ENCODE data around the gene CAMTA1. TPM values are rescaled to one million over a fixed set of nuclear protein-coding genes. Genes with fewer than 3 reads are reported as not detected.

CAMTA1 gene
- polyA plus RNA-seq, 1 donor from 2014 or later = 162 TPM

DNA sequence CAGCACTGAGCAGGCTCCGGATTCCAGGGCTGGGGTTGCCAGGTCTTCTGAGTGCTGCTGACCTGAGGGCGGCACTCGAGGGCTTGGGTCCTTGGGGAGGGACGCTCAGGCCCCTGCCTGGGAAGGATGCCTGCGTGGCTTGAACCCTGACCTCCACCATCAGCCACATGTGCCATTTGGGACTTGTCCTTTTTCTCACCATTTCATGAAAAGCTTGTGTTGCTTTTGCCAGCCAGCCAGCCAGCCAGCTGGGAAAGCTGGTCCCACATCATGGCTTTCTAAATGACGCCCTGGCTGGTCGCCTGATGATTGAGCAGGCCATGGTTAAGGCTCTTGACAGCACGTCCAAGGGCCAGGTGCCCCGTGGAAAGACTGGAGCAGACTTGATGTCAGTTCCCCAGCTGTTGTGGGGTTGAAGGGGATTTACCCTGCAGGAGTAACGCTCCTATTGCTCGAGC lies 168.7 kb downstream of the CAMTA1 start:
- TF ChIP-seq MXI1 (conservative IDR thresholded peaks at IDR 0.05; ENCODE audit: poor library complexity, severe bottlenecking) = no peak
- no peak for TF ChIP-seq POLR2AphosphoS5 (IDR thresholded peaks at IDR 0.05)
- TF ChIP-seq EZH2 (IDR thresholded peaks at IDR 0.05; ENCODE audit: borderline replicate concordance, insufficient read depth, low read length, poor library complexity, severe bottlenecking) = no peak
- TF ChIP-seq TAF1 (IDR thresholded peaks at IDR 0.05; ENCODE audit: low read depth) = no peak
- no peak for TF ChIP-seq SMC3 (conservative IDR thresholded peaks at IDR 0.05; ENCODE audit: poor library complexity)
- no peak for TF ChIP-seq EP300 (conservative IDR thresholded peaks at IDR 0.05; ENCODE audit: poor library complexity, severe bottlenecking)
- TF ChIP-seq RAD21 (conservative IDR thresholded peaks at IDR 0.05) = no peak
- TF ChIP-seq, protein P1, sequence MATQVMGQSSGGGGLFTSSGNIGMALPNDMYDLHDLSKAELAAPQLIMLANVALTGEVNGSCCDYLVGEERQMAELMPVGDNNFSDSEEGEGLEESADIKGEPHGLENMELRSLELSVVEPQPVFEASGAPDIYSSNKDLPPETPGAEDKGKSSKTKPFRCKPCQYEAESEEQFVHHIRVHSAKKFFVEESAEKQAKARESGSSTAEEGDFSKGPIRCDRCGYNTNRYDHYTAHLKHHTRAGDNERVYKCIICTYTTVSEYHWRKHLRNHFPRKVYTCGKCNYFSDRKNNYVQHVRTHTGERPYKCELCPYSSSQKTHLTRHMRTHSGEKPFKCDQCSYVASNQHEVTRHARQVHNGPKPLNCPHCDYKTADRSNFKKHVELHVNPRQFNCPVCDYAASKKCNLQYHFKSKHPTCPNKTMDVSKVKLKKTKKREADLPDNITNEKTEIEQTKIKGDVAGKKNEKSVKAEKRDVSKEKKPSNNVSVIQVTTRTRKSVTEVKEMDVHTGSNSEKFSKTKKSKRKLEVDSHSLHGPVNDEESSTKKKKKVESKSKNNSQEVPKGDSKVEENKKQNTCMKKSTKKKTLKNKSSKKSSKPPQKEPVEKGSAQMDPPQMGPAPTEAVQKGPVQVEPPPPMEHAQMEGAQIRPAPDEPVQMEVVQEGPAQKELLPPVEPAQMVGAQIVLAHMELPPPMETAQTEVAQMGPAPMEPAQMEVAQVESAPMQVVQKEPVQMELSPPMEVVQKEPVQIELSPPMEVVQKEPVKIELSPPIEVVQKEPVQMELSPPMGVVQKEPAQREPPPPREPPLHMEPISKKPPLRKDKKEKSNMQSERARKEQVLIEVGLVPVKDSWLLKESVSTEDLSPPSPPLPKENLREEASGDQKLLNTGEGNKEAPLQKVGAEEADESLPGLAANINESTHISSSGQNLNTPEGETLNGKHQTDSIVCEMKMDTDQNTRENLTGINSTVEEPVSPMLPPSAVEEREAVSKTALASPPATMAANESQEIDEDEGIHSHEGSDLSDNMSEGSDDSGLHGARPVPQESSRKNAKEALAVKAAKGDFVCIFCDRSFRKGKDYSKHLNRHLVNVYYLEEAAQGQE (IDR thresholded peaks at IDR 0.05; ENCODE audit: borderline replicate concordance) = no peak
- TF ChIP-seq, protein P2, sequence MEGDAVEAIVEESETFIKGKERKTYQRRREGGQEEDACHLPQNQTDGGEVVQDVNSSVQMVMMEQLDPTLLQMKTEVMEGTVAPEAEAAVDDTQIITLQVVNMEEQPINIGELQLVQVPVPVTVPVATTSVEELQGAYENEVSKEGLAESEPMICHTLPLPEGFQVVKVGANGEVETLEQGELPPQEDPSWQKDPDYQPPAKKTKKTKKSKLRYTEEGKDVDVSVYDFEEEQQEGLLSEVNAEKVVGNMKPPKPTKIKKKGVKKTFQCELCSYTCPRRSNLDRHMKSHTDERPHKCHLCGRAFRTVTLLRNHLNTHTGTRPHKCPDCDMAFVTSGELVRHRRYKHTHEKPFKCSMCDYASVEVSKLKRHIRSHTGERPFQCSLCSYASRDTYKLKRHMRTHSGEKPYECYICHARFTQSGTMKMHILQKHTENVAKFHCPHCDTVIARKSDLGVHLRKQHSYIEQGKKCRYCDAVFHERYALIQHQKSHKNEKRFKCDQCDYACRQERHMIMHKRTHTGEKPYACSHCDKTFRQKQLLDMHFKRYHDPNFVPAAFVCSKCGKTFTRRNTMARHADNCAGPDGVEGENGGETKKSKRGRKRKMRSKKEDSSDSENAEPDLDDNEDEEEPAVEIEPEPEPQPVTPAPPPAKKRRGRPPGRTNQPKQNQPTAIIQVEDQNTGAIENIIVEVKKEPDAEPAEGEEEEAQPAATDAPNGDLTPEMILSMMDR (IDR thresholded peaks at IDR 0.05; ENCODE audit: poor library complexity, severe bottlenecking) = no peak
- Histone ChIP-seq H3K9ac (ENCODE audit: low read length) (no peak overlapping the region), H2AFZ (ENCODE audit: low read depth, low read length) (no peak overlapping the region), H3K9me3 (ENCODE audit: low read length) (no peaks in the 10 kb centered on the region), H3K9me2 (ENCODE audit: insufficient read depth, low read length) (no peaks in the 10 kb centered on the region), H3F3A (ENCODE audit: insufficient read depth, low read length, poor library complexity, severe bottlenecking) (no peaks in the 10 kb centered on the region), H3K27me3 (ENCODE audit: insufficient read depth, low read depth, low read length) (no peaks in the 10 kb centered on the region), H3K4me2 (ENCODE audit: low read length) (no peak overlapping the region), H4K20me1 (ENCODE audit: insufficient read depth) (no peaks in the 10 kb centered on the region), H3K36me3 (ENCODE audit: insufficient read depth, low read length) (no peaks in the 10 kb centered on the region), H3K4me3 (ENCODE audit: low read length) (no peak overlapping the region), H3K79me2 (replicated peaks; ENCODE audit: insufficient read depth, low read length) (no peaks in the 10 kb centered on the region), H3K27ac (ENCODE audit: low read length) (no peak overlapping the region)

DNA sequence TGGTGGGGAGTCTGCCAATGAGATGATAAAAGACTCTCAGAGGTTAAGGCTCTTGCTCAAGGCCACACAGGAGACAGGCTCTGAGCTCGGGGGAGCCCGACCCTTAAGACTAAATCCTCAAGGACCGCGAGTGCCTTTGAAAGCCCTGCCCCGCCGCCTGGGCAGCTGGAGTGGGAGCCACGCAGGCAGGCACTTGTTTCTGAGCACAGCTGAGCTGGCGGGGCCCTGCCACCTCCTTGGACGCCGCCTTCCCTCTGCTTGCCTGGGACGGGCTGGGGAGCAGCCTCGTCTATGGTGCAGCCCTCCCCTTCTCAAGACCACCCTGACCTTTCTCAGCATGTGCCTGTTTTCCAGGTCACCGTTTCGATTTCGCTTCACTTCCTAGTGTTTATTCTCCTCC lies 169.3 kb downstream of the CAMTA1 start:
- H3K79me2 ChIP-seq (replicated peaks; ENCODE audit: insufficient read depth, low read length) = no peaks in the 10 kb centered on the region
- no peak for TF ChIP-seq RAD21 (conservative IDR thresholded peaks at IDR 0.05)
- TF ChIP-seq TAF1 (IDR thresholded peaks at IDR 0.05; ENCODE audit: low read depth) = no peak
- TF ChIP-seq EP300 (conservative IDR thresholded peaks at IDR 0.05; ENCODE audit: poor library complexity, severe bottlenecking) = no peak
- TF ChIP-seq, protein P2 (IDR thresholded peaks at IDR 0.05; ENCODE audit: poor library complexity, severe bottlenecking) = no peak
- TF ChIP-seq POLR2AphosphoS5 (IDR thresholded peaks at IDR 0.05) = no peak
- no peak for TF ChIP-seq EZH2 (IDR thresholded peaks at IDR 0.05; ENCODE audit: borderline replicate concordance, insufficient read depth, low read length, poor library complexity, severe bottlenecking)
- no peak for TF ChIP-seq SMC3 (conservative IDR thresholded peaks at IDR 0.05; ENCODE audit: poor library complexity)
- TF ChIP-seq MXI1 (conservative IDR thresholded peaks at IDR 0.05; ENCODE audit: poor library complexity, severe bottlenecking) = no peak
- TF ChIP-seq, protein P1 (IDR thresholded peaks at IDR 0.05; ENCODE audit: borderline replicate concordance) = no peak
- H3K27me3 ChIP-seq (ENCODE audit: insufficient read depth, low read depth, low read length) = no peaks in the 10 kb centered on the region
- no peak overlapping the region for H2AFZ ChIP-seq (ENCODE audit: low read depth, low read length)
- H3K27ac ChIP-seq (ENCODE audit: low read length) = no peak overlapping the region
- H3F3A ChIP-seq (ENCODE audit: insufficient read depth, low read length, poor library complexity, severe bottlenecking) = no peaks in the 10 kb centered on the region
- H3K4me2 ChIP-seq (ENCODE audit: low read length) = no peak overlapping the region
- no peak overlapping the region for H3K4me3 ChIP-seq (ENCODE audit: low read length)
- no peaks in the 10 kb centered on the region for H3K9me2 ChIP-seq (ENCODE audit: insufficient read depth, low read length)
- no peaks in the 10 kb centered on the region for H3K9me3 ChIP-seq (ENCODE audit: low read length)
- no peak overlapping the region for H3K9ac ChIP-seq (ENCODE audit: low read length)
- H4K20me1 ChIP-seq (ENCODE audit: insufficient read depth) = no peaks in the 10 kb centered on the region
- no peaks in the 10 kb centered on the region for H3K36me3 ChIP-seq (ENCODE audit: insufficient read depth, low read length)

Measured in neural cell (in vitro differentiated cells).